GM08714 (cell line): ENCODE results near the gene REEP3.

Source experiments
- H3K4me3 ChIP-seq: fragments of 200-500 bp; sonication (Bioruptor generic); 2 replicates; pipeline ENCODE4 v1.5.1; 2014; ENCODE audit warnings: mild to moderate bottlenecking, low read length, inconsistent platforms
- ZNF274 ChIP-seq: IDR thresholded peaks from 2 replicates; pipeline ENCODE4 v1.6.1; 2012; ENCODE audit warnings: mild to moderate bottlenecking, low read depth, low read length

Gene REEP3

DNA sequence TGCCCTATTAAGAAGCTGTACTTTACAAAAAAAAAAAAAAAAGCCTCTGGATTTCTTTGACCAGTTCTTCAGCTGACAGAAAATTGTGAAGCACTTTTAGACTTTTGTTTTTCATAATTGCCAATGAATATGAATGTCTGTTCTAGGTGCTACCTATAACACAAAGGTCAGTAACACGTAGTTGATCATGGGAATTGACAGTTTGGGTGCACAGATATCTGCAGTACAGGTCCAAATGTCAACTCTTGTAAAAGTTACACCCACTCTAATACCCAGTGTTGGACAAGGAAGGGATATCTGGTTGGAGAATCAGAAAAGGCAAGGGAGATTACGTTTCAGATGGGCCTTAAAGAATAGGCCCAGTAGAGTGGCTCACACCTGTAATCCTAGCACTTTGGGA lies 1.8 kb downstream of the REEP3 start:
- no peak for TF ChIP-seq ZNF274
- H3K4me3 ChIP-seq = no peak overlapping the region; the same call in 1 of the 2 replicates

DNA sequence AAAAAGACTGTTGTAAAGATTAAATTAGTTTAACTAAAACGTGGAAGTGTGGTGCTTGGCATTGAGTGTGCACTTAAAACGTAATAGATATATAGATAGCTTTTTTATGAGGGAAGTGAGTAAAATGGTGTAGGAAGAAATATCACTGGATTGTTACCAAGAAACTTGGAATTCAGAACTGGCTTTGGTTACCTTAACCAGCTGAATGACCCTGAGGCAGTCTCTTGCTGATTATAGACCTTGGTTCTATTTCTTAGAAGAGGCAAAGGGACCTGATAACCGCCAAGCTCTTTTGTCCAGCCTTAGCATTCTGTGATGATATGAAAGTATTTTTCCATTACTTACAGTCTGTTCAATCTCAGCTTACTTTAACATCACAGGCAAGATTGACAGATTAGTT lies 3.8 kb downstream of the REEP3 start:
- no peak overlapping the region for H3K4me3 ChIP-seq
- TF ChIP-seq ZNF274 = no peak

DNA sequence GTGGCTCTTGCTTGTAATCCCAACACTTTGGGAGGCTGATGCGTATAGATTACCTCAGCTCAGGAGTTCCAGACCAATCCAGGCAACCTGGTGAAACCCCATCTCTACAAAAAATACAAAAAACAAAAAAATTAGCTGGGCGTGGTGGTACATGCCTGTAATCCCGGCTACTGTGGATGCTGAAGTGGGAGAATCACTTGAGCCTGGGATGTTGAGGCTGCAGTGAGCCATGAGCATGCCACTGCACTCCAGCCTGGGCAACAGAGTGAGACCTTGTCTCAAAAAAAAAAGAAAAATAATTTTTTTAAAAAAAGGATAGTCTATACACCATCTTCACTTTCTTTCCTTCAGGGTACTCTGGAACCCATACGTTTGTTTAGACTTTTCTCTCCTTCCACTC lies 6.2 kb downstream of the REEP3 start:
- H3K4me3 ChIP-seq = no peak overlapping the region
- no peak for TF ChIP-seq ZNF274

DNA sequence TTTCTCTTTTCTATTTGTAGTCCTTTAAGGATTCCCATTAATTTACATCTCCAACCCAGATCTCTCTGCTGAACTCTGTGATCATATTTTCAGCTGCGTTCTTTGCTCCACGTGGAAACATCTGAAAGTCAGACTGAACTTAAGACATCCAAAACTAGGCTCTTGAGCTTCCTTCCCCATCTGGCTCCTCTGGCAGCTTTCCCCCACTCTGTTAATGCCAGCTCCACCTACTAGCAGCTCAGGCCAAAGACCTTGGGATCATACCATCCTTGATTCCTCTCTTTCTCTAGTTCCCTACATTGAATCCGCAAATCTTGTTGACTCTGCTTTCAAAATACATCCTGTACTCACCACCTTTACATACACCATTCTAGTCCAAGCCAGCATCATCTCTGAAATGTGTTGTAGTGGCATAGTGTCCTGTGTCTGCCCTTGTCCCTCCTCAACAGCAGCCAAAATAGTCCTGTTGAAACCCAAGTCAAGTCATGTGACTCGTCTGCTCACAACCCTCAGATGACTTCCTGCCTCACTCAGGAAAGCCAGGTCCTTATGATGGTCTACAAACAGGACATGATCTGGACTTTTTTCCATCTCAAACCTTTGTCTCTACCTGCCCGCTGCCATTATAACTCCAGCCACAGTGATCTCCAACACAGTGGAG lies 7.0 kb downstream of the REEP3 start:
- no peak for TF ChIP-seq ZNF274
- no peak overlapping the region for H3K4me3 ChIP-seq

DNA sequence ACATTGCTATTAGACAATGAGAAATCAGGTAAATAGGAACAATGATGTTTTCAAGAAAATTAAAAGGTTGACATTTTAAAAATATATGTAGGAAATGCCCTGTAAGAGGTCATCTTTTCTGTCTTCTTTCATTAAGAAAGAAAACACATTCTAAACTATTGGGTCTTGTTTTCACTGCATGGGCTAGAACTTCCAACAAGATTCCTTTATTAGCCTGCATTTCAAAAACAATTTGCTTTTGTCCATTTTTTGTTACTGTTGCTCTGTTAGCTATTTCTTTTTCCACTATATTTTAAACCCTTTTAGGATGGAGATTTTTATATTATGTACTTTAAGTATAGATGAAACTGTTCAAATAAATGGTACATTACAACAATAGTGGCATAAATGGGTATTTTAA lies 9.2 kb downstream of the REEP3 start:
- no peak overlapping the region for H3K4me3 ChIP-seq
- no peak for TF ChIP-seq ZNF274

DNA sequence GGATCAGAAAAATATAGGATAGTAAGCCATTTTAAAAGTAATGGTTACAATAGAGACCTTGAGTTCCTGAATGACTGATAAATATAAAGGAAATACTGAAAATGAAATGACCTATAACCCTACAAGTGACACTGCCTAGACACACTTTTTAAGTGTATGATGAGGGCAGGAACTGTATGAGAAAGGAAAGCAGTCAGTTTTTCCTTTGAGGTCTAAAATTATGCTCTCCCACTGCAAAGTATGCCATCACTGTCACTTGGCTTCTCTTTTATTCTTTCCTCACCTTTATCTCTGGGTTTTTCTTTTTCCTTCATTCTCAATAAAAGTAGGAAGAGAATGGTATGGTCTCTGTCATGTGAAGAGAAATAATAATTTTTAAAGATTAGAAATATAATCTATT lies 13.5 kb downstream of the REEP3 start:
- TF ChIP-seq ZNF274 = no peak
- H3K4me3 ChIP-seq = no peak overlapping the region

DNA sequence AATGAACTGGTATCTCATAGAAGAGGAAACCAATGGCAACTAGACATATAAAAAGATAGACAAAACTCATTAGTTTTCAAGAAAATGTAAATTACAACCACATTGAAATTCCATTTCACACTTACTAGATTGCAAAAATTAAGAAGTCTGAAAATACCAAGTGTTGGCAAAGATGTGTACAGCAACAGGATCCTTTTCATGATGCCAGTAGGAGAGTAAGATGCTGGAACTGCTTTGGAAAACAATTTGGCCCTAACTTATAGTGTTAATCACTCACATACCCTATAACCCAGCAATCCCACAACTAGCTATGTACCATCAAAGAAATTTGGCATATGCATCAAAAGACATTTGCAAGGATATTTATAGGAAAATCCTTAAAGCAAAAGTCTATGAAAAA lies 15.5 kb downstream of the REEP3 start:
- TF ChIP-seq ZNF274 = no peak
- H3K4me3 ChIP-seq = no peak overlapping the region

DNA sequence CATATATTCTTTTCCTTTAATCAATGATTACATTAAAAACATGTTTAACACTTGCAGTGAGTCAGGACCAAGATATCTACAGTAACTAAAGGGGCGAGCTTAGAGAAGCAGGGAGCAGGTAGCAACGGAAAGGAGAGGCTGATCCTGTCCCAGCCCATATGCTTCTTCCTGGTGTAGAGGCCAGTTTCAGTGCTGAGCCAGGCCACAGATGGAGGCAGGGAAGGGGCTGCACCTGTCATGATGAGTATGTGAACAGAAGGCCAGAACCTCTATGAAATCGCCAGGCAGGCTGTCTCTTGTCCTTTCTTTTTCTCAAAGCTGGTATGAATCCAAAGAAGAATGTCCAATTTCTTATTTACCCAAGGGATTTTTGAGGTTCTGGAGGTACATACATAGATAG lies 16.3 kb downstream of the REEP3 start:
- no peak for TF ChIP-seq ZNF274
- H3K4me3 ChIP-seq = no peak overlapping the region

DNA sequence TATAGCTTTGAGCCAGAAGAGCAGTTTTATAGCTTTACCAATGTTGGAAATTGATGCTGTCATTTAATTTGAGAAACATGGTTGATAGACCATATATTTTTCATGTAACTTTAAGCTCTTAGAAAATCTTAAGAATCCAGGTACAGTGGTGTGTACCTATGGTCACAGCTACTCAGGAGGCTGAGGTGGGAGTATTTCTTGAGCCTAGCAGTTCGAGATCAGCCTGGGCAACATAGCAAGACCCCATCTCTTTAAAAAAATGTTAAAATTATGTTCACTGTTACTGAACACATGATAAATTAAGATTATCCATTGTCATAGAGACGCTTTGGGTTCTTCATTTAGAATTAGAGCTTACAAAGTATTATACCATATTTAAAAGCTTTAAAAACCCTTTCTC lies 18.2 kb downstream of the REEP3 start:
- TF ChIP-seq ZNF274 = no peak
- no peak overlapping the region for H3K4me3 ChIP-seq

DNA sequence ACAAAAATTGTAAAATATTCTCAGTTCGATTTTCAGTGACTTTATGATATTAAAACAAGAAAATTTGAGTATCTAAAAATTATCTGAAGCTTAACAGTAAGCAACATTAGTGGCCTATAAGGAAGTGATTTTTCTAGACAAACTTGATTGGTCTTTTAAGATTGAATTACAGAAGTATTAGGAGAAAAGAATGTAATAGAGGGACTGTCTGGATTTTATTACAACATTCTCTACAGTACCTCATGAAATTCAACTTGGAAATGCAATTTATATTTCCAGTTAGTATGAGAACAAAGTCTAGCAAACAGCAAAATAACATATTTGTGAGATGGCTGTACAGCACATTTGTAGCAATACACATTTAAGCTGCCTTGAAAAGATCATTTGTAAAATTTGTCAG lies 18.8 kb downstream of the REEP3 start:
- no peak for TF ChIP-seq ZNF274
- H3K4me3 ChIP-seq = no peak overlapping the region

DNA sequence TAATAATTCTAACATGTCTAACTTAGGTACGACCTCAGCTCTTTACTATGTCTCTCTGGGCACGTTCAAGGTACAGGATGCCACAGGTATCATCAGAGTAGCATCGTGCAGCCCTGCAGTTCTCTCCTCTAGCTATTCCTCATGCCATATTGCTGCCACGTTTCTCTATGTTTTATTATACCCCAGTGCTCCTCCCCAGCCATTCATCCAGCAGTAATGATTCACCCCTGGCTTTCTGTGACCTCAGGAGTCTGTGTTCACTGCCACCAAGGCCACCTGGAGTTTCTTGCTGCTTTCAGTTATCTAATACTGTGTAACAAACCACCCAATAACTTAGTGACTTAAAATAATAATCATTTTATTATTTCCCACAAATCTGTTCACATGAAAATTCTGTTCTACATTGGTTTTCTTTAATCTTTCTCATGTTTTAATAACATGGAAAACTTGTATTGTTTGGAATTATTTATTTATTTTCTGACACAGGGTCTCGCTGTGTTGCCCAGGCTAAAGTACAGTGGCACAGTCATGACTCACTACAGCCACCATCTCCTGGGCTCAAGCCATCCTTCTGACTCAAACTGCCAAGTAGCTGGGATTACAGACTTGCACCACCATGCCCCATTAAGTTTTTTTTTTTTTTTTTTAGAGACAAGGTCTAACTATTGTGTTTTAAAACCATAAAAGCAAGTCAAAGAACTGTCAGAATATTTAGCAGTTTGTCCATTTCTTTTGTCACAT lies 21.8 kb downstream of the REEP3 start:
- no peak overlapping the region for H3K4me3 ChIP-seq
- no peak for TF ChIP-seq ZNF274

DNA sequence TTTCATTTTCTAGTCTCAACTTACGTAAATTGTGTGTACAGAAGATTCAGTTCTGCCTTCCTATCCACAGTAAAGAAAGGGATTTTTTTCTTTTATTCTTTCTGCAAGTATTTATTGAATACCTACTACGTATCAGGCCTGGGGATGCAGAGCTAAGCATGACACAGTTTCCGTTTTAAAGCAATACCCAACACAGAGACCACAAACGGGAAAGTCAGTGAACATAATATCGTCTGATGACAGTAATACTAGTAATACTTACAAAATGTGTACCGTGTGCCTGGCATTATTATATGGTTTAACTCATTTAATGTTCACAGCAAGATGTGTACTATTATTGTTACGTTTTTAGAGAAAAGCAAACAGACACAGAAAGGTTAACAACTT lies 22.4 kb downstream of the REEP3 start:
- TF ChIP-seq ZNF274 = no peak

DNA sequence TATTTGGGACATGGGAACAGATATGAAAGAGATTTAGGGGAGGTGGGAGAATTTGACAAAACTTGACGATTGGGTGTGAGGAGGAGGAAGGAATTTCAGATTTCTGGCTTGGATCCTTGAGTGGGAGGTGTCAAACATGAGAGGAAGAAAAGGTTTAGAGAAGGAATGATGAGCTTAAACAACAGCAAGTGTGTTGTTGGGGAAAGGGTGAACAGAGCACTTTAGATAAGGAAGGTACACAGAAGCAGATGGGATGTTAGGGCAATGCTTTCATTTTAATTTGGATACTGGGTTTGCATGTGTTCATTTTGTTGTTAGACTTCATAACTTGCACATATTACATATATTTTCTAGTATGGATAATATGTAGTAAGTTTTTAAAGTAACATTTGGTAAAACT lies 23.2 kb downstream of the REEP3 start:
- H3K4me3 ChIP-seq = no peak overlapping the region
- TF ChIP-seq ZNF274 = no peak

More for the DNA sequence above, 22.4 kb downstream of the REEP3 start:
- H3K4me3 ChIP-seq = no peak overlapping the region

DNA sequence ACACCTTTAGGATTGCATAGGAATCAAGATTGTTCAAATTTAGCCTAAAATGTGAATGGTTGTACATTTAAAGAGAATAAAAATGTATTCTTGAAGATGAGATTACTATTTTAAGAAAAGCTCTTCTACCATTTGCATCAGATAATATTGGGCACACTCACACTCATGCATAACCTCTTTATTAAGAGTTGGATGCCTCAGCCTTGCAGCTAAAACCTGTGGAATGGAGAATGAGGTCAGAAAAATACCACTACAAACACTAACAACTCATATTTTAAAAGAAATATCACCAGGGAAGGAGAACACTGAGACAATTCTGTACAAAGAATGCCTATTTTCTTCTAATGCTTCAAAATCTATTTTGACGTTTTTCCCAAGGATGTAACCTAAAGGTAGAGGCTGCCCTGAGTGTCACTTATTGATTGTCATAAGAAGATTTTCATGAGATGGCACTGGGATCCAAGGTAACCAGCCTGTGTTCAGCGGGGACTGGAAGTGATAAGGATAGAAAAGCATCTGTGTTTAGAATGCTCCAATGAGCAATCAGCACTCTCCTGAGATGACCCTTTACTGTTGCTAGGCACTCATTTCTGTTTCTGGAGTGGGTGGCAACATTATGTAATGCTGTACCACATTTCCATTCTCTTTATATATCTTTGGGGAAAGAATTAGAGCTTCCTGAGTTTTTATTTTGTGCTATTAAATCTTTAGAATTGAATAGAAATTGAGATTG lies 26.6 kb downstream of the REEP3 start:
- TF ChIP-seq ZNF274 = no peak
- H3K4me3 ChIP-seq = no peak overlapping the region

DNA sequence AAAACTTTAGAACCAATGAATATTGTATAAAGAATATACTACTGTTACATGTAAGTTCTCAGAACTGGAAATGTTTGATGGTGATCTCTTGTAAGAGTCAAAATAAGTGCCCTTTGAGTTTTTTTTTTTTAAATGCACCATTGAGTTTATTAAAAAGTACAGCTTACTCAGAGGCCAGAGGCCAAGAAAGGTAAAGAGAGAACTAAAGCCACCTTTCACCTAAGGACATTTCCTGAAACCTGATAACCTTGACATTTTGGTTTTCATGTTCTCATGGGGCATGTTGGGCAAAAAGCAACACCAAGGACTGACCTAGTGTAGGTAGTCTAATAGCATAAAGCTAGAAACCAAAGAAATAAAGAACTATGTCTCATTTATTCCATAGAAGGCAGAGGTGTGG lies 27.7 kb downstream of the REEP3 start:
- no peak overlapping the region for H3K4me3 ChIP-seq
- no peak for TF ChIP-seq ZNF274
